ENCODE data around the gene CITED2.

Gene CITED2

DNA sequence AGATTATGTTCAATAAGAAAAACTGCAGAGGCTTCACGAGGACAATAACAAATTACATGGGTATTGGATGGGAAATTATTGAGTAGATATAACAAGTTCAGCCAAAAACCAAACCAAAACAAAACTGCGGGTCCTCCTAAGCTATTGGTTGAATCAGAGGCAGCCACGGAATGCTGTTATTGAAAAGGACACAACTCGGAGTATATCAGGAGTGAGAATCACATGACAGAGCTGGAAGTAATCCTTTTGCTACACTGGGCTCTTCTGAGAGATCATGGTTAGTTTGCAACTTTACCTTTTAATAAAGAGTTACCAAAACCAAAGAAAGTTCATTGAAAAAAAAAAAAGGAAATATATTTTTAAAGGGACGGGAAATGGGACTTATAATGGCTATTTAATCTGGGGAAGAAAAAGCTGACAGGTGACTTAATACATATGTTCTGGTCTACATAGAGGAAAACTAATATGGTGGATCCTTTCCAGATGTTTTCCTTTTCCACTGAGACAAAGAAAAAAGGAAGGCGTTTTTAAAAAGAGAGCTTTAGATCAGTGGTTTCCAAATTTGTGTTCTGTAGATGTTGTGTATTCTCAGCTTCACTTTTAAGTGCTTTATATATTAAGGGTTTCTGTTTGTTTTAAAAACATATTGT, 6.9 kb upstream of the CITED2 start:
- no peak for DNase-seq (ENCODE audit: low read depth in 2 of 2)

DNA sequence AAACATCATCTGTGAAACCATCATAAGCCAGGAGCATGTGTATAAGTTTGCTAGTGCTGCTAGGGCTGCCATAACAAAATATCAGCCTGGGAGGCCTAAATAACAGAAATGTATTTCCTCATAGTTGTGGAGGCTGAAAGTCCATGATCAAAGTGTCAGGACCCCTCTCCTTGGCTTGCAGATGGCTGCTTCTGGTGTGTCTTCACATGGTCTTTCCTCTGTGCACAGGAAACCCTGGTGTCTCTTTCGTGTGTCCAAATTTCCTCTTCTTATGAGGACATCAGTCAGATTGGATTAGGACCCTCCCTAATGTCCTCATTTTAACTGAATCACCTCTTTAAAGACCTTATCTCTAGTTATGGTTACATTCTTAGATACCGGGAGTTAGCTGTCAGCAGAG, 6.2 kb upstream of the CITED2 start:
- no peak for DNase-seq (ENCODE audit: low read depth in 2 of 2)

DNA sequence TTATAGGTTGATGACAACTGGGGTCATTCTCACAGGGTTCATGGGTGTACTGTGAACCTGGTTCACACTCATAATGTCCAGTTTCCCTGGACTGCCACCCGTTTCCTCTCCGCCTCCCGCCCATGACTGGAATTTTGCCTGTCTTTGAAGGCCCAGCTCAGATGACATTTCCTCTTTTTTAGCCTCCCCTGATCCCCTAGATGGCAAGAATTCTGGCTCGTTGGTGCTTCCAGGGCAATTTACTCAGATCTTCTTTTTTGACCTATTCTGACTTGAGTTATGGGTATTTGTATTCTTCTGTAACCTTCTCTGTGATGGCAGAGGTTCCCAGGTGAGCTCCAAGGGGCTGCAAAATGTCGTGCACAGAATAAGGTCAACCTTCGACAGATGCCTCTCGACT, 5.7 kb upstream of the CITED2 start:
- DNase-seq (ENCODE audit: low read depth in 2 of 2): no peak

DNA sequence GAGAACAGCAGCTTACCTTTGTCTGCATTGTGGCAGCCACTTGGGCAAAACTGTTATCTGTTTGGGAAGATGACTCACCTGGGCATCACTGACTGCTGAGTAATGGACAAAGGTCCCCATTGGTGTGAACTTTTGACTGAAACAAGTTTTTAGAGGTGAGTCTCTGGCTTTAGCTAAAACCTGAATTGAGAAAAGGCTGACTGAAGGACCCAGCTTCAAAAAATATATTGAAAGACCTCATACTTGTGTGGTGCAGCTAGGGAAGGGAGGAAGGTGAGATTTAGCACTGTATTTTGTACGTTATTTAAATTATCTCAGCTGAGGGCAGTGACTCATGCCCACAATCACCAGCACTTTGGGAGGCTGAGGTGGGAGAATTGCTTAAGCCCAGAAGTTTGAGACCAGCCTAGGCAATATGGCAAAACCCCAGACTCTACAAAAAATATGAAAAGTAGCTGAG, 4.5 kb upstream of the CITED2 start:
- DNase-seq (ENCODE audit: low read depth in 2 of 2): no peak

DNA sequence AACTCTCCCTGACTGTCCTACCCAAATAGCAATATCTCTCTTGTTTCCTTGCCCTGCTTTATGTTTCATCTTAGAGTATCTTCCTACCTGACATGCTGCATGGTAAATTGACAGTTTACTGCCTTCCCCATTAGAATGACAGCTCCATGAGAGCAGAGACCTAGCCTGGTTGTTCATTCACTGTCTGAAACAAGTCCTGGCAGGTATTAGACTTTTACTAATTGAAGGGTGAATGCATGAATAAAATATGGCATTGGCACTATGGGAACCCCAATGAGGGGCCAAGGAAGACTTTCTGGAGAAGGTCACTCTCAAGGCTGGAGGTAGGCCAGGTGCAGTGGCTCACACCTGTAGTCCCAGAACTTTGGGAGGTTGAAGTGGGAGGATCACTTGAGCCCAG, 3.8 kb upstream of the CITED2 start:
- no peak for DNase-seq (ENCODE audit: low read depth in 2 of 2)

GRCh38 chr6:139376604-139377218, 2.3 kb upstream of the CITED2 start:
- no peak for DNase-seq (ENCODE audit: low read depth in 2 of 2)

DNA sequence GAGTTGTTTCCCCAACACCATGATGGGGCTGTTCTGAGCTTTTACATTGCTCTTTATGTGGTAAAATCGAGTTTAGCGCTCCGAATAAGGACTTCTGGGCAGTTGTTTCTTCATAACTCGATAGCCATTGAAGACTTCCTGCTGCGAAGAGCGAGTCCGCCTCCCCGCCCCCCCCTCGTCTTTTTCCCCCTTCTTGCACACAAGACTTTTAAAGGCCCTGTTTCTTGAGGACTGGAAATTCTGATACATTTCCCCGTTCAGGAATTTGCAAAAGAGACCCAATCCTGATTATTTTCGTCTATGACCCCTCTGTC, 1.5 kb upstream of the CITED2 start:
- DNase-seq (ENCODE audit: low read depth in 2 of 2): no peak

- peak; percentile 98 for DNase-seq (ENCODE audit: low read depth in 2 of 2)
Observed at GRCh38 chr6:139375226-139376016, 973 bp upstream of the CITED2 start.

- DNase-seq (ENCODE audit: low read depth in 2 of 2): peak in 1 of 2 experiments; percentile 52
Observed at GRCh38 chr6:139373928-139374356, 506 bp downstream of the CITED2 start.

- DNase-seq (ENCODE audit: low read depth in 2 of 2): no peak
Observed at GRCh38 chr6:139373154-139373927, 1.1 kb downstream of the CITED2 start.

DNA sequence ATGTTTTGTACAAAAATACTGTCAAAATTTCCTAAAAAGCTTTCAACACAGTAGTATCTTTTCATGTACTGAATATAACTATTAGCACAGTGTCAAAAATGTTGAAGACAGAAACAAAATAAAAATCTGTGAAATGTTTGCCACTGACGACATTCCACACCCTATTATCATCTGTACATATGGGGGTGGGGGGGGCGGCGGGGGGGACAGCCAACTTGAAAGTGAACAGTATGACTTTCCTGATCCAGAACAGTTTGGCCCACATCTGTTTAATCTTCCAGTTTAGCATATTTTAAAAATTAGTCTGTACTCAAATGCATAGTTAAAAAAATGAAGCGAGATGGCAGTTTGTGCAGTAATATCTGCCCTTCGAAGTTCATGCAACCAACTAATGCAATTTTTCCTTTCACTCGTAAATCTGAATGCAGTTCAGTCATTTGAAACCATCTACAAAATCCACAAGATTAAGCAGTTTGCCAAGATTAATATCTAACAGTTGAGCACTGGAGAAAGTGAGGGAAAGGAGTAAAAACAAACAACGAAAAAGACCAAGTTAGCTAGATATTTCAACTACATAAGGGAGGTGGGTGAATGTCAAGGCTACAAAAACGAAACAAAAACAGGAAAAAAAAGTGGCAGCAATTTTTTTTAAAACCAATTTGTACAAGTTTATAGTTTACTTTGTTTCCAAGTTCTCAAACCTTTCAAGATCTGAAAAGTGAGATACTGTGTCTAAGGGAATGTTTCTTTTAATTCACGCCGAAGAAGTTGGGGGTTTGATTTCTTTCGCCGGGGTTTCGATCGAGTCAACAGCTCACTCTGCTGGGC, 1.9 kb downstream of the CITED2 start:
- no peak for DNase-seq (ENCODE audit: low read depth in 2 of 2)

- no peak for DNase-seq (ENCODE audit: low read depth in 2 of 2)
Observed at GRCh38 chr6:139371421-139372203, 2.8 kb downstream of the CITED2 start.

GRCh38 chr6:139370999-139371345, 3.5 kb downstream of the CITED2 start:
- DNase-seq (ENCODE audit: low read depth in 2 of 2): no peak

GRCh38 chr6:139370283-139370998, 4.0 kb downstream of the CITED2 start:
- peak in 1 of 2 experiments; percentile 62 for DNase-seq (ENCODE audit: low read depth in 2 of 2)

- peak; percentile 77 to 78 for DNase-seq (ENCODE audit: low read depth in 2 of 2)
Observed at GRCh38 chr6:139369568-139370282, 4.7 kb downstream of the CITED2 start.

DNA sequence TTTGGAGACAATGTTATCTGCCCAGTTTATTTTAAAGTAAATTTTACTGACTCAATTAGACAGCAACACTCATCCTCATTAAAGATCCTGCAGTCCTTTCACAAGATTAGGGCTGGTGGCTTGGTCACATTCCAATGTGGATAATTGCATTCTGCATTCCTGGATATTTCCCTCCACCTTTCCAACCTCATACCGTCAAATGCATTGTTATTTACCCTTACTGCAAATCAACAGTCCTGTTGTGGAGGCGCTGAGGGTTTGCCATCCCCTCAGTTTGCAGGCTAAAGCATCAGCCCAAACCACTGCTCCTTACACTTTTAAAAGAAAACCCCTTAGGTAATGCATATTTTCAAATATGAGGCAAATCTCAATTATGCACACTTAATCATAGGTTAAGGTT, 5.4 kb downstream of the CITED2 start:
- DNase-seq (ENCODE audit: low read depth in 2 of 2): no peak

- no peak for DNase-seq (ENCODE audit: low read depth in 2 of 2)
Observed at GRCh38 chr6:139368661-139369060, 5.8 kb downstream of the CITED2 start.

GRCh38 chr6:139367810-139368351, 6.6 kb downstream of the CITED2 start:
- no peak for DNase-seq (ENCODE audit: low read depth in 2 of 2)

DNA sequence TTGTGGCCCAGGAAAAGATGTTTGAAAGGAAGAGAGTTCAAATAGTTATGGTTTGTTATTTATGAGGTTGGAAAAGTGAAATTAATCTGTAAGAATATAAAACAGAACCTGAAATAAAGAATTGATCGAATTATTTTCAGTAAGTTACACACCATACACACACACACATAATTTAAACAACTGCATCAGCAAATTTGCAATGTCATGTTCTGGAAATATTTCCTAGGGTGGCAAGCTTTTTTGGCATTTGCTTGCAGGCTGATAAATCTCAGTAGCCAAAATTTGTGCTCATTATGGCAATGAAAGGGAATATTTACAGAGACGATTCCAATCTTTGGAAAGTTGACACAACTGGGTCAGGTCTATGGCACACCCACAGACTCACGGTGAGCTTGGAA, 9.5 kb downstream of the CITED2 start:
- no peak for DNase-seq (ENCODE audit: low read depth in 2 of 2)
